ENCODE results near the gene SERPINA10.

GRCh38 chr14:94310248-94310647 is 17.2 kb upstream of the SERPINA10 start:
- TF ChIP-seq CTCF (IDR thresholded peaks at IDR 0.05; ENCODE audit: low read length) (no peak), EZH2 (IDR thresholded peaks at IDR 0.05; ENCODE audit: borderline replicate concordance, low read length) (no peak)

All from OCI-LY1 (cell line).